Measurements from ENCODE around the gene CDK11A.

DNA sequence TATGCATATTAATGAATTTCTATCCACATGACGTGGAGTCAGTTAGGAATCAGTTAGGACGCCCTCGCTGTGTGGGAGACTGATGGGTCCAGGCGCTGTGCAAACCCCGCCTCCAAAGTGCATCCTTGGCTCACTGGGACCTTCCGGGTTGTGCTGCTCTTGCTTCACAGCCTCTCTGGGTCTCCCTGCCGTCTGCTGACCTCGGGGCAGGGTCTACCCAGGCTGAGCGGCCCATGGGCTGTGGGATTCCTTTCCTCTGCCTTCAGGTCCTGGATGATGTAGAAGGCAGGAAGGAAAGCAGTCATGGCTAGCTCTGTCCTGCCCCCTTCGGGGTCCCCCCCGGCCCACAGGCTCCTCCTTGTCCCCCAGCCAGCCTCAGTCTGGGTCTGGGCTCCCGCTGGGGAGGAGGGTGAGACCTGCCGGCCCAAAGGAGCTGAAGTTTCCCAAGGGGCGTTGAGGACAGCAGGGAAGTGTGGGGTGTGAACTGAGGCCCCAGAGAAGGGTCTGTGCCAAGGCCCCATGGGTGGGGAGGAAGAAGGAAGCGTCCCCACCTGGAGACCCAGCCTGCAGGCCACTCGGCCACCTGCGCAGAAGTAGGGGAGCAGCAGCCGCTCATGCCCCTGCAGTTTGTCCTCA, 24.6 kb upstream of the CDK11A start:
- TF ChIP-seq, protein P1, sequence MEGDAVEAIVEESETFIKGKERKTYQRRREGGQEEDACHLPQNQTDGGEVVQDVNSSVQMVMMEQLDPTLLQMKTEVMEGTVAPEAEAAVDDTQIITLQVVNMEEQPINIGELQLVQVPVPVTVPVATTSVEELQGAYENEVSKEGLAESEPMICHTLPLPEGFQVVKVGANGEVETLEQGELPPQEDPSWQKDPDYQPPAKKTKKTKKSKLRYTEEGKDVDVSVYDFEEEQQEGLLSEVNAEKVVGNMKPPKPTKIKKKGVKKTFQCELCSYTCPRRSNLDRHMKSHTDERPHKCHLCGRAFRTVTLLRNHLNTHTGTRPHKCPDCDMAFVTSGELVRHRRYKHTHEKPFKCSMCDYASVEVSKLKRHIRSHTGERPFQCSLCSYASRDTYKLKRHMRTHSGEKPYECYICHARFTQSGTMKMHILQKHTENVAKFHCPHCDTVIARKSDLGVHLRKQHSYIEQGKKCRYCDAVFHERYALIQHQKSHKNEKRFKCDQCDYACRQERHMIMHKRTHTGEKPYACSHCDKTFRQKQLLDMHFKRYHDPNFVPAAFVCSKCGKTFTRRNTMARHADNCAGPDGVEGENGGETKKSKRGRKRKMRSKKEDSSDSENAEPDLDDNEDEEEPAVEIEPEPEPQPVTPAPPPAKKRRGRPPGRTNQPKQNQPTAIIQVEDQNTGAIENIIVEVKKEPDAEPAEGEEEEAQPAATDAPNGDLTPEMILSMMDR (IDR thresholded peaks at IDR 0.05): no peak
- TF ChIP-seq POLR2A (IDR thresholded peaks at IDR 0.05): no peak

All from tibial nerve (tissue), 3 donors.